OCI-LY3 (cell line): ENCODE measurements around the gene CPLX1.

ENCODE experiments used
- EZH2phosphoT487 ChIP-seq: fragments of 200-600 bp; shearing (Covaris generic); IDR thresholded peaks from 2 replicates; pipeline ENCODE4 v1.6.1; 2018; ENCODE audit warnings: antibody characterized with exemption, mixed run types, low read depth
- TF ChIP-seq, protein P1 (sequence below): fragments of 200-600, 300-600 bp; sonication (generic); IDR thresholded peaks from 2 replicates; pipeline ENCODE4 v1.5.1; 2014; ENCODE audit warnings: antibody characterized with exemption, low read length, low read depth

DNA sequence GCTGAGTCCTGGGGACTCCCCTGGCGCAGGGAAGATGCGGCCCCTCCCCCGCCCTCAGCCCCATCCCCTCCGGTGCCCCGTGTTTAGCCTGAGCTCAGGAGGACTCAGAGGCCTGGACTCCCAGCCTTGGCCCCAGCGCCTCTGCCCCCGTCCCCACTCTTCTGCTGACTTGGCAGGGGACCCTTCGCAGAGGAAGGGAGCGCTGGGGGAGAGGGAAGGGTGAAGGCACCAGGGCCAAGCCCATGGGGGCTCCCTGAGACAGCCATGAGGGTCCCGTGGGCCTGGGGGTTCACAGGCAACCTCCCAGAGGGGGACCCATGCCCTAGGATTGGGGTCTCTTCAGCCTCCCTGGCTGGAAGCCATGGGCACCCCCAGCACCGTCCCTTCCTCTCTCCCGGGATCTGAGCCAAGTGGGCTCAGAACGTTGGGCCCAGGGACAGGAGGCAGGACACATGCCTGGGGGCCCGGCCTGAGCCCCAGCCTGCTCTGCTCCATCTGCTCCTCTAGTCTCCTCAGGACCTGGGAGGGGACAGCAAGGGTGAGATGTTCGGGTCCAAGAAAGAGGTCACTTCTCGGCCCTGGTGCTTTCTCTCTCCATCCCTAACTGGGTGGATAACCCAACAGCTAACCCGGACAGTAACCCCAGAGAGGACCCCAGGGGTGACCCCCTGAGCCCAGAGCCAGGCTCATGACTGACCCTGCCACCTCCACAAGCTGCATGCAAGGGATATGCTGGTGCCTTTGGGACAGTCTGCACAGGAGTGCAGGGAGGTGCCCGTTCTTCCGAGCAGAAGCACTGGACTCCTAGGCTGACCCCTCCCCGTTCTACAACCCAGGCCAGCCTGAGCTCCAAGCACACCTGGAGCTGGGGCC is 1.5 kb upstream of the CPLX1 start:
- no peak for TF ChIP-seq EZH2phosphoT487
- TF ChIP-seq, protein P1, sequence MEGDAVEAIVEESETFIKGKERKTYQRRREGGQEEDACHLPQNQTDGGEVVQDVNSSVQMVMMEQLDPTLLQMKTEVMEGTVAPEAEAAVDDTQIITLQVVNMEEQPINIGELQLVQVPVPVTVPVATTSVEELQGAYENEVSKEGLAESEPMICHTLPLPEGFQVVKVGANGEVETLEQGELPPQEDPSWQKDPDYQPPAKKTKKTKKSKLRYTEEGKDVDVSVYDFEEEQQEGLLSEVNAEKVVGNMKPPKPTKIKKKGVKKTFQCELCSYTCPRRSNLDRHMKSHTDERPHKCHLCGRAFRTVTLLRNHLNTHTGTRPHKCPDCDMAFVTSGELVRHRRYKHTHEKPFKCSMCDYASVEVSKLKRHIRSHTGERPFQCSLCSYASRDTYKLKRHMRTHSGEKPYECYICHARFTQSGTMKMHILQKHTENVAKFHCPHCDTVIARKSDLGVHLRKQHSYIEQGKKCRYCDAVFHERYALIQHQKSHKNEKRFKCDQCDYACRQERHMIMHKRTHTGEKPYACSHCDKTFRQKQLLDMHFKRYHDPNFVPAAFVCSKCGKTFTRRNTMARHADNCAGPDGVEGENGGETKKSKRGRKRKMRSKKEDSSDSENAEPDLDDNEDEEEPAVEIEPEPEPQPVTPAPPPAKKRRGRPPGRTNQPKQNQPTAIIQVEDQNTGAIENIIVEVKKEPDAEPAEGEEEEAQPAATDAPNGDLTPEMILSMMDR, result no peak
